HCT116 (cell line): ENCODE measurements around the gene MEGF6.

Experiments
- ATF3 ChIP-seq: IDR thresholded peaks from 2 replicates; pipeline ENCODE4 v1.6.1; 2012
- CBX3 ChIP-seq: IDR thresholded peaks from 2 replicates; pipeline ENCODE4 v1.6.1; 2012; ENCODE audit warnings: low read depth
- POLR2AphosphoS5 ChIP-seq: IDR thresholded peaks from 2 replicates; pipeline ENCODE4 v1.6.1; 2011; ENCODE audit warnings: mild to moderate bottlenecking, low read depth, low read length, moderate library complexity
- TF ChIP-seq, protein P1 (sequence below), 3 experiments: fragments of 200-600 bp in 1 of 3; sonication (generic) in 1 of 3; IDR thresholded peaks in 2 of 3; conservative IDR thresholded peaks in 1 of 3; 2 replicates each; pipeline ENCODE4 v1.5.1; 2012 to 2017; ENCODE audit warnings: low read depth in 2 of 3, low read length in 2 of 3, antibody characterized with exemption in 1 of 3, borderline replicate concordance in 1 of 3, control low read depth in 1 of 3, mild to moderate bottlenecking in 1 of 3, mixed read lengths in 1 of 3, mixed run types in 1 of 3, moderate library complexity in 1 of 3; ENCODE audit not compliant: insufficient read depth in 1 of 3

- TF ChIP-seq CBX3, result no peak
- TF ChIP-seq, protein P1, sequence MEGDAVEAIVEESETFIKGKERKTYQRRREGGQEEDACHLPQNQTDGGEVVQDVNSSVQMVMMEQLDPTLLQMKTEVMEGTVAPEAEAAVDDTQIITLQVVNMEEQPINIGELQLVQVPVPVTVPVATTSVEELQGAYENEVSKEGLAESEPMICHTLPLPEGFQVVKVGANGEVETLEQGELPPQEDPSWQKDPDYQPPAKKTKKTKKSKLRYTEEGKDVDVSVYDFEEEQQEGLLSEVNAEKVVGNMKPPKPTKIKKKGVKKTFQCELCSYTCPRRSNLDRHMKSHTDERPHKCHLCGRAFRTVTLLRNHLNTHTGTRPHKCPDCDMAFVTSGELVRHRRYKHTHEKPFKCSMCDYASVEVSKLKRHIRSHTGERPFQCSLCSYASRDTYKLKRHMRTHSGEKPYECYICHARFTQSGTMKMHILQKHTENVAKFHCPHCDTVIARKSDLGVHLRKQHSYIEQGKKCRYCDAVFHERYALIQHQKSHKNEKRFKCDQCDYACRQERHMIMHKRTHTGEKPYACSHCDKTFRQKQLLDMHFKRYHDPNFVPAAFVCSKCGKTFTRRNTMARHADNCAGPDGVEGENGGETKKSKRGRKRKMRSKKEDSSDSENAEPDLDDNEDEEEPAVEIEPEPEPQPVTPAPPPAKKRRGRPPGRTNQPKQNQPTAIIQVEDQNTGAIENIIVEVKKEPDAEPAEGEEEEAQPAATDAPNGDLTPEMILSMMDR (IDR thresholded peaks at IDR 0.05 in 2 of 3, conservative IDR thresholded peaks at IDR 0.05 in 1 of 3; ENCODE audit: borderline replicate concordance in 1 of 3, insufficient read depth in 1 of 3, low read depth in 2 of 3, low read length in 2 of 3), result no peak
- TF ChIP-seq ATF3, result no peak
- peak; percentile 35; the same call in 1 of the 2 replicates for TF ChIP-seq POLR2AphosphoS5
These were observed 41.4 kb upstream of the MEGF6 start for GRCh38 chr1:3652548-3653285.
